Activated T-helper 1 cell treated with anti-CD3 and anti-CD28 coated beads, Interleukin-12 subunit alpha, Interleukin-12 subunit beta, Interleukin-2, Interleukin-4 antibody, amounts not matched to agents 30 ng/mL and 10 ng/mL and 1 ng/mL, durations not matched to agents 14 hours and 24 hours and 36 hours (primary cell): ENCODE data around the gene MGST2. TPM values are rescaled to one million over a fixed set of nuclear protein-coding genes. Genes with fewer than 3 reads are reported as not detected.
A peak's percentile ranks its signal among the peaks of the same experiment; 100 is the strongest.
"Not testable (repeated sequence)": the region's sequence is repeated elsewhere in the genome, so short reads cannot be mapped to it uniquely, and the experiment has no call there.

Source experiments
- DNase-seq: peaks from one replicate; pipeline ENCODE4 v3.0.0; 2021; ENCODE audit warnings: low spot score
- H3K27ac Mint-ChIP-seq: one replicate; pipeline ENCODE4 v1.8.0; 2021; ENCODE audit warnings: mild to moderate bottlenecking, mixed read lengths
- H3K27me3 Mint-ChIP-seq: one replicate; pipeline ENCODE4 v1.8.0; 2022; ENCODE audit warnings: mild to moderate bottlenecking, moderate library complexity, mixed read lengths; ENCODE audit not compliant: insufficient read depth
- H3K36me3 Mint-ChIP-seq: one replicate; pipeline ENCODE4 v1.8.0; 2021; ENCODE audit warnings: low read depth, mixed read lengths
- H3K4me1 Mint-ChIP-seq: one replicate; pipeline ENCODE4 v1.8.0; 2021; ENCODE audit warnings: low read depth, mixed read lengths
- H3K4me3 Mint-ChIP-seq: one replicate; pipeline ENCODE4 v1.8.0; 2021; ENCODE audit warnings: mild to moderate bottlenecking, moderate library complexity, mixed read lengths
- H3K9me3 Mint-ChIP-seq: one replicate; pipeline ENCODE4 v1.8.0; 2021; ENCODE audit warnings: mixed read lengths
- intact Hi-C: fragments of 100-400 bp; cut with micrococcal nuclease; formaldehyde crosslinking; loops from one replicate; pipeline ENCODE4 v1.15.1; 2024
- total RNA-seq: library from RNA; stranded (reverse); gene quantifications from 2 replicates; pipeline ENCODE4 v1.2.3, GENCODE V29; 2022

Gene MGST2
- total RNA-seq, 1 donor from 2014 or later: 22.4 TPM

DNA sequence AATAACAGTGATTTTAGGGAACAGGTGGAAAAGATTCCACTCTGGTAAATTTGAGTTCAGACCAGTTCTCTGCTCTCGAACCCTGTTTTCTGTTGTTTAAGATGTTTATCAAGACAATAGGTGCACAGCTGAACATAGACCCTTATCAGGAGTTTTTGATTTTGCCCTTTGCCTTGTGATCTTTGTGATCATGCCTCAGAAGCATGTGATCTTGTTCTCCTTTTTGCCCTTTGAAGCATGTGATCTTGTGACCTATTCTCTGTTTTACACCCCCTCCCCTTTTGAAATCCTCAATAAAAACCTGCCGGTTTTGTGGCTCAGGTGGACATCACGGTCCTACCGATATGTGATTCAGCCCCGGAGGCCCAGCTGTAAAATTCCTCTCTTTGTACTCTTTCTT lies 32.9 kb upstream of the MGST2 start:
- H3K27me3 Mint-ChIP-seq: peaks cover 22% of the 10 kb centered on the region
- H3K36me3 Mint-ChIP-seq, H3K4me1 Mint-ChIP-seq, H3K27ac Mint-ChIP-seq, DNase-seq, intact Hi-C loops, H3K4me3 Mint-ChIP-seq, H3K9me3 Mint-ChIP-seq: not testable (repeated sequence)

GRCh38 chr4:139633195-139633594 lies 32.4 kb upstream of the MGST2 start:
- Mint-ChIP-seq H3K4me3 (no peak overlapping the region), H3K36me3 (no peaks in the 10 kb centered on the region), H3K9me3 (peaks cover 6% of the 10 kb centered on the region), H3K27me3 (peaks cover 22% of the 10 kb centered on the region), H3K4me1 (no peaks in the 10 kb centered on the region), H3K27ac (no peak overlapping the region)
- intact Hi-C loops: no loop called here
- no peak for DNase-seq

DNA sequence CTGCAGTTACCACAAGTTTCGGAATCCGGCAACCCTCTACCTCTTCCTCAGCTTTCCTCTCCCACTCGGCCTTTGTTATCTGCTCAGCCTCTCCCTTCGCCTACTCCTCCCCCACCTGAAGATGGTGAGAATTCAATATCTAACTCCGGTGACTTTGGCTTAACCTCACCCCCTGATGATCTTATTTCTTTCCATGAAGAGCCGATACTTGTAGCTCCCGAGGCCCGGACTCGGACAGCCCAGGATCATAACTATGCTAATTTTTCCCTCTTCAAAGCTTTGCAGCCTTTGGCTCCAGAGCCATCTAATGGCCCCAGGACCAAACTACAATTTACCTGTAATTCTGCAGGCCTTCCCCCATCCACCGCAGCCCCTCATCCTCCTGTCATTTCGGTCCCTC lies 32.0 kb upstream of the MGST2 start:
- Mint-ChIP-seq H3K4me1 (no peaks in the 10 kb centered on the region), H3K27me3 (peaks cover 25% of the 10 kb centered on the region), H3K4me3 (no peak overlapping the region), H3K9me3 (peaks cover 7% of the 10 kb centered on the region), H3K36me3 (no peaks in the 10 kb centered on the region), H3K27ac (no peak overlapping the region)
- intact Hi-C loops: no loop called here
- DNase-seq: no peak

- H3K4me3 Mint-ChIP-seq: no peak overlapping the region
- no peaks in the 10 kb centered on the region for H3K4me1 Mint-ChIP-seq
- no peaks in the 10 kb centered on the region for H3K36me3 Mint-ChIP-seq
- intact Hi-C loops: no loop called here
- H3K9me3 Mint-ChIP-seq: peaks cover 11% of the 10 kb centered on the region
- DNase-seq: no peak
- H3K27me3 Mint-ChIP-seq: peaks cover 25% of the 10 kb centered on the region
- no peak overlapping the region for H3K27ac Mint-ChIP-seq
Observed at GRCh38 chr4:139635966-139636365, 29.7 kb upstream of the MGST2 start.

DNA sequence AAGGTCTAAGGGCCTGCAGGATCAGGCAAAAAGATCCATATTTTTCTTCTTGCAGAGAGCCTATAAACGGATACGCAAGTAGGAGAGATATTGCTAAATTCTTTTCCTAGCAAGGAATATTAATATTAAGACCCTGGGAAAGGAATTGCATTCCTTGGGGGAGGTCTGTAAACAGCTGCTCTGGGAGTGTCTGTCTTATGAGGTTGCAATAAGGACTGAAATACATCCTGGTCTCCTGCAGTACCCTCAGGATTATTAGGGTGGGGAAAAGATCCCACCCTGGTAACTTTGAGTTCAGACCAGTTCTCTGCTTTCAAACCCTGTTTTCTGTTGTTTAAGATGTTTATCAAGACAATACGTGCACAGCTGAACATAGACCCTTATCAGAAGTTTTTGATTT lies 27.3 kb upstream of the MGST2 start:
- intact Hi-C loops, DNase-seq, H3K4me1 Mint-ChIP-seq, H3K36me3 Mint-ChIP-seq, H3K27ac Mint-ChIP-seq, H3K4me3 Mint-ChIP-seq: not testable (repeated sequence)
- peaks cover 11% of the 10 kb centered on the region for H3K9me3 Mint-ChIP-seq
- H3K27me3 Mint-ChIP-seq: peaks cover 16% of the 10 kb centered on the region

DNA sequence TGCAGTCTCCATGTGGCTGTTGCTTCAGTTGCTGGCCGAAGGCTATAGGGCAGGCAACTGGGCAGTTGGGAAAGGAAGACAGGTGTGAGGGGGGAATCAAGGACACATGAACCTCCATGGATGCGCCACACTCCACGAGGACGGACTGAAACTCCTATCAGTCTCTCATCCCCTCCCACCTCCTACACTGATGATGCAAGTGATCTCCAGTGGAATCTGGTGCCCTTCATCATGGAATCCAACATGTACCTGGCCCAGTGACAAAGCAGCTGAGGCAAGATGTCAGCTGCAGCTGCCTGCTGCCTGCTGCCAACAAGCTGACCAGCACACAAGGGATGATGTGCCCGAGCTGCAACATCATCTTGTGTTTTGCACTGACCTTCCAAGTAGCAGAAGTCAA lies 26.0 kb upstream of the MGST2 start:
- Mint-ChIP-seq H3K27ac (no peak overlapping the region), H3K4me3 (no peak overlapping the region), H3K9me3 (peaks cover 11% of the 10 kb centered on the region), H3K4me1 (no peaks in the 10 kb centered on the region), H3K36me3 (no peaks in the 10 kb centered on the region), H3K27me3 (peaks cover 16% of the 10 kb centered on the region)
- DNase-seq: no peak
- intact Hi-C loops: no loop called here

- Mint-ChIP-seq H3K36me3 (no peaks in the 10 kb centered on the region), H3K27ac (no peak overlapping the region), H3K9me3 (peaks cover 11% of the 10 kb centered on the region), H3K4me3 (no peak overlapping the region), H3K4me1 (no peaks in the 10 kb centered on the region), H3K27me3 (peaks cover 16% of the 10 kb centered on the region)
- DNase-seq: no peak
- intact Hi-C loops: no loop called here
Observed at GRCh38 chr4:139641218-139641617, 24.4 kb upstream of the MGST2 start.

DNA sequence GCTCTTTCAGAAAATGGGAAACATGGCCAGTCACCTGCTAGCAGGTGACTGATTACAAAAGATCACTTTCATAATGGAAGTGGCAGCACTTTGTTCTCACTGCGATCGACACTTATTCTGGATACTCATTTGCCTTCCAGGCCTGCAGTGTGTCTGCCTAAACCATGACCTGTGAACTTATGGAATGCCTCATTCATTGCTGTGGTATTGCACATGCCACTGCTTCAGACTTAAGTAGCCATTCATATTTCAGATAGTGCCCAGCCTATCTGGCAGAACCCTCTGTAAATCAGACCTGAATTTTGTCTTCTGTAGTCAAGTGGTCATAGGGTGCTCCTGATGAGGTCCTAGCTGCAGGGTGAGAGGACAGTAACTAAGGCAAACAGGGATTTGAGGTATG lies 23.3 kb upstream of the MGST2 start:
- Mint-ChIP-seq H3K4me1 (no peaks in the 10 kb centered on the region), H3K27me3 (peaks cover 12% of the 10 kb centered on the region), H3K27ac (no peak overlapping the region), H3K9me3 (peaks cover 9% of the 10 kb centered on the region), H3K36me3 (no peaks in the 10 kb centered on the region), H3K4me3 (no peak overlapping the region)
- DNase-seq: no peak
- intact Hi-C loops: no loop called here

GRCh38 chr4:139643042-139643895 lies 22.4 kb upstream of the MGST2 start:
- H3K27ac Mint-ChIP-seq: no peak overlapping the region
- H3K9me3 Mint-ChIP-seq: peaks cover 5% of the 10 kb centered on the region
- intact Hi-C loops: no loop called here
- no peak overlapping the region for H3K4me3 Mint-ChIP-seq
- H3K27me3 Mint-ChIP-seq: peaks cover 12% of the 10 kb centered on the region
- DNase-seq: no peak
- H3K36me3 Mint-ChIP-seq: no peaks in the 10 kb centered on the region
- H3K4me1 Mint-ChIP-seq: no peaks in the 10 kb centered on the region

DNA sequence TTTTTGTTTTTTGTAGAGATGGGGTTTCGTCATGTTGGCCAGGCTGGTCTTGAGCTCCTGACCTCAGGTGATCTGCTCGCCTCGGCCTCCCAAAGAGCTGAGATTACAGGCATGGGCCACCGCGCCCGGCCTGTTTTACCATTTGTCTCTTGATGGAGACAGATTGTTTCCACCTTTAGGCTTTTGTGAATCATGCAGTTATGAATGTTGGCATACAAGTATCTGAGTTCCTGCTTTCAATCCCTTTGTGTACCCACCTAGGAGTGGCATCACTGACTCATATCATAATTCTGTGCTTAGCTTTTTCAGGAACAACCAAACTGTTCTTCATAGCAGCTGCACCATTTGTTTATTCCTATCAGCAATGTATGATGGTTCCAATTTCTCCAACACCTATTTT lies 20.2 kb upstream of the MGST2 start:
- intact Hi-C loops: no loop called here
- H3K27me3 Mint-ChIP-seq: peaks cover 4% of the 10 kb centered on the region
- no peak overlapping the region for H3K27ac Mint-ChIP-seq
- no peaks in the 10 kb centered on the region for H3K9me3 Mint-ChIP-seq
- H3K36me3 Mint-ChIP-seq: no peaks in the 10 kb centered on the region
- DNase-seq: no peak
- no peaks in the 10 kb centered on the region for H3K4me1 Mint-ChIP-seq
- H3K4me3 Mint-ChIP-seq: no peak overlapping the region

GRCh38 chr4:139647184-139647583 lies 18.4 kb upstream of the MGST2 start:
- Mint-ChIP-seq H3K4me3 (no peak overlapping the region), H3K27ac (no peak overlapping the region), H3K9me3 (no peaks in the 10 kb centered on the region), H3K4me1 (peaks cover 12% of the 10 kb centered on the region), H3K36me3 (no peaks in the 10 kb centered on the region), H3K27me3 (peaks cover 4% of the 10 kb centered on the region)
- intact Hi-C loops: no loop called here
- DNase-seq: no peak

DNA sequence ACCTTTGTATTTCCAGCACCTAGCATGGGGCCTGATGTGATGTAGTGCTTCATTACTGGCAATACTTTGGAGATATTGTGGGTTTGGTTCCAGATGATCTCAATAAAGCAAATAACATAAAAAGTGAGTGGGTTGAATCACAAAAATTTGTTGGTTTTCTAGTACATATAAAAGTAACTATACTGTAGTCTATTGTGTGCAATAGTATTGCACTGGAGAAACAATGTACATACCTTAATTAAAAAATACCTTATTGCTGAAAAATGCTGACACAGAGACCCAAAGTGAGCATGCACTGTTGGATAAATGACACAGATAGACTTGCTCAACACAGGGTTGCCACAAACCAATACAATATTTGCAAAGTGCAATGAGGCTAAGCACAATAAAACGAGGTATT lies 17.7 kb upstream of the MGST2 start:
- H3K27ac Mint-ChIP-seq: no peak overlapping the region
- H3K4me1 Mint-ChIP-seq: peaks cover 12% of the 10 kb centered on the region
- intact Hi-C loops: no loop called here
- H3K36me3 Mint-ChIP-seq: no peaks in the 10 kb centered on the region
- H3K9me3 Mint-ChIP-seq: no peaks in the 10 kb centered on the region
- H3K27me3 Mint-ChIP-seq: peaks cover 4% of the 10 kb centered on the region
- DNase-seq: no peak
- H3K4me3 Mint-ChIP-seq: no peak overlapping the region

GRCh38 chr4:139651282-139652194 lies 14.1 kb upstream of the MGST2 start:
- intact Hi-C loops: loop anchor here (1.0 to 2.0 kb wide), 6 partner anchors 32 to 552 kb away; no protein-coding TSS in a partner anchor
- Mint-ChIP-seq H3K36me3 (no peaks in the 10 kb centered on the region), H3K4me1 (peaks cover 20% of the 10 kb centered on the region), H3K9me3 (no peaks in the 10 kb centered on the region), H3K27ac (no peak overlapping the region), H3K4me3 (no peak overlapping the region), H3K27me3 (no peaks in the 10 kb centered on the region)
- peak; percentile 29 for DNase-seq
